ENCODE results near the gene SNRNP25. TPM values are rescaled to one million over a fixed set of nuclear protein-coding genes. Genes with fewer than 3 reads are reported as not detected.

Gene SNRNP25
- total RNA-seq, result 21.3 and 37.1 TPM in 2 replicates

GRCh38 chr16:53346-54236 lies at the start of gene SNRNP25, which contains the start of gene POLR3K:
TSS of gene SNRNP25 (plus strand) at chr16:53828. CDS start at chr16:54017, 189 bp downstream.
TSS of gene POLR3K (minus strand) at chr16:53608. CDS start at chr16:53586, 22 bp downstream.

GRCh38 chr16:72561-73548 lies 19.2 kb downstream of the SNRNP25 start, which contains the start of gene RHBDF1:
TSS of gene RHBDF1 (minus strand) at chr16:72631. CDS start at chr16:65015, 7,616 bp downstream.

GRCh38 chr16:77807-78443 lies 24.3 kb downstream of the SNRNP25 start, which contains the start of gene MPG:
TSS of gene MPG (plus strand) at chr16:78225. CDS start at chr16:78310, 85 bp downstream.

Other genes starting within 250 kb of the SNRNP25 start
- 2.0 and 3.6 TPM in 2 replicates for gene POLR3K, start 220 bp upstream of the SNRNP25 start, total RNA-seq
- gene RHBDF1, start 18.8 kb downstream of the SNRNP25 start, total RNA-seq, result 60.1 and 80.1 TPM in 2 replicates
- 220 and 355 TPM in 2 replicates for gene MPG, start 24.4 kb downstream of the SNRNP25 start, total RNA-seq
- 20.5 and 22.4 TPM in 2 replicates for gene NPRL3, start 84.8 kb downstream of the SNRNP25 start, total RNA-seq
- gene HBZ, start 98.8 kb downstream of the SNRNP25 start, total RNA-seq, result not detected in 2 replicates
- gene HBM, start 112.2 kb downstream of the SNRNP25 start, total RNA-seq, result not detected in 2 replicates
- 0.44 and 0.83 TPM in 2 replicates for gene HBA2, start 119.0 kb downstream of the SNRNP25 start, total RNA-seq
- gene HBA1, start 122.9 kb downstream of the SNRNP25 start, total RNA-seq, result not detected in 2 replicates
- gene HBQ1, start 126.6 kb downstream of the SNRNP25 start, total RNA-seq, result not detected in 2 replicates
- 33.6 and 48.4 TPM in 2 replicates for gene LUC7L, start 175.6 kb downstream of the SNRNP25 start, total RNA-seq
- gene FAM234A, start 181.0 kb downstream of the SNRNP25 start, total RNA-seq, result 66.8 and 71.5 TPM in 2 replicates
- gene RGS11, start 222.1 kb downstream of the SNRNP25 start, total RNA-seq, result 1.9 and 10.6 TPM in 2 replicates
- gene ARHGDIG, start 226.8 kb downstream of the SNRNP25 start, total RNA-seq, result 0.73 and 0.99 TPM in 2 replicates
- not detected in 2 replicates for gene PDIA2, start 229.3 kb downstream of the SNRNP25 start, total RNA-seq

Data from smooth muscle cell of trachea (primary cell).